Muscle layer of colon (tissue), 2 donors: ENCODE measurements around the gene MAN2B2.

Experiments used
- H3K27ac ChIP-seq: one replicate; pipeline ENCODE4 v1.7.0; 2013; ENCODE audit warnings: low read depth, mild to moderate bottlenecking, low read length, moderate library complexity
- H3K27me3 ChIP-seq, 2 donors: one replicate each; pipeline ENCODE4 v1.7.0; 2013; ENCODE audit warnings: low read length in 2 of 2, mild to moderate bottlenecking in 2 of 2; ENCODE audit not compliant: insufficient read depth in 2 of 2, control insufficient read depth in 1 of 2
- H3K36me3 ChIP-seq: one replicate; pipeline ENCODE4 v1.7.0; 2013; ENCODE audit warnings: mild to moderate bottlenecking, low read length; ENCODE audit not compliant: insufficient read depth
- H3K4me1 ChIP-seq: one replicate; pipeline ENCODE4 v1.7.0; 2013; ENCODE audit warnings: mild to moderate bottlenecking, low read length; ENCODE audit not compliant: insufficient read depth
- H3K4me3 ChIP-seq, 2 donors: one replicate each; pipeline ENCODE4 v1.7.0; 2013; ENCODE audit warnings: low read length in 2 of 2, low read depth in 1 of 2, mild to moderate bottlenecking in 1 of 2, moderate library complexity in 1 of 2
- H3K9ac ChIP-seq: one replicate; pipeline ENCODE4 v1.7.0; 2013; ENCODE audit warnings: low read length
- H3K9me3 ChIP-seq: one replicate; pipeline ENCODE4 v1.7.0; 2013; ENCODE audit warnings: mild to moderate bottlenecking, low read length
- donor health status: abdominal sarcoma.
- donor health status: Adenocarcinoma of cecum.

The MAN2B2 gene

DNA sequence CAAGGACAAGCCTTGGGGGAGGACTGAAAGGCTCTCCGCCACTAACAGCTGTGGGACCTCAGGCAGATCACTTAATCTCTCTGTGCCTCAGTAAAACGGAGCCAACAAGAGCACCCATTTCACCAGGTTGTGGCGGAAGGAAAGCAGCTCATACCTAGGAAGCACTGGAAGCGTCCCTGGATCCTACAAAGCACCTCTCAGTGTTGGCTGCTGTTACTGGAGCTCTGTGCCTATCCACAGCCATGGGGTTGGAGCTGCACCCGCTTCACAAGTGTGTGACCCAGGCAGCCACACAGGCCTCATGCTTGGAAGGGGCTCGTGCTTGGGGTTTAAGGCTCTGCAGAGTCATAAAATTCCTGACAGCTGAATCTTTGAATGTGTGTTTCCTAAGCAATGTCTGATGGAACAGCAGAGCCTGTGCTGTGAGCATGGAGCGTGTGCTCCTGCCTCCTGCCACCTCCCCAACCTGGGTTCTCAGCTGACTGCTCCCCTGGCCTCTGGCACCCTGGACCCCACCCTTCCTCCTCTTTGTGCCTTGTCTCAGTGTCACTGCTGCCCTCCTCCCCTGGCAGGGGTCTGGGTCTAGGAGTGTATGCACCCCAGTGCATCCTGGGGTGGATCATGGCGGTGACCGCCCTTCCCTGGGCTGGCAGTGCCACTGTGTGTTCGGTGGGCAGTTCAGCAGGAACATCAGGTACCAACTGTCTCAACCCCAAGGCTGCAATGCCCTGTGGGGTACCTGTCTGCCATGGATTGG lies 14.4 kb upstream of the MAN2B2 start:
- H3K36me3 ChIP-seq = no peaks in the 10 kb centered on the region
- peaks cover 28 to 39% of the 10 kb centered on the region in 2 donors for H3K27me3 ChIP-seq
- no peak overlapping the region for H3K4me3 ChIP-seq
- no peaks in the 10 kb centered on the region for H3K9me3 ChIP-seq
- H3K9ac ChIP-seq = no peak overlapping the region
- no peak overlapping the region for H3K27ac ChIP-seq
- peaks cover 5% of the 10 kb centered on the region for H3K4me1 ChIP-seq

DNA sequence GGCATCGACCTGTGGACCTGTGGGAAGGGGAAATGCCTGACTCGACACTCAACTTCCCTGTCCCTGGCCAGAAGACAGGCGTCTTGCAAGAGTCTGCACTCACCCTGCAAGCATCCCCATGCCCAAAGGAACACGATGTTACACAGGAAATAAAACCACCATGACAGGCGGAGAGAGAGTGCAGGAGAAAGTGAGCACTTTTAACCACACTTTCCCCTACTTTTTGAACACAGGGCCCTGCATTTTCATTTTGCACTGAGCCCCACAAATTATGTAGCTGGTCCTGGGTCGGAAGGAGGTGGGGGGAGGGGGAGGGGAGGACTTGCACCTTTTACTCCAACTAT lies 13.8 kb upstream of the MAN2B2 start:
- Histone ChIP-seq H3K9ac (no peak overlapping the region), H3K36me3 (no peaks in the 10 kb centered on the region), H3K4me3 (no peak overlapping the region), H3K27me3 (peaks cover 34 to 39% of the 10 kb centered on the region in 2 donors), H3K9me3 (no peaks in the 10 kb centered on the region), H3K4me1 (peaks cover 5% of the 10 kb centered on the region), H3K27ac (no peak overlapping the region)

DNA sequence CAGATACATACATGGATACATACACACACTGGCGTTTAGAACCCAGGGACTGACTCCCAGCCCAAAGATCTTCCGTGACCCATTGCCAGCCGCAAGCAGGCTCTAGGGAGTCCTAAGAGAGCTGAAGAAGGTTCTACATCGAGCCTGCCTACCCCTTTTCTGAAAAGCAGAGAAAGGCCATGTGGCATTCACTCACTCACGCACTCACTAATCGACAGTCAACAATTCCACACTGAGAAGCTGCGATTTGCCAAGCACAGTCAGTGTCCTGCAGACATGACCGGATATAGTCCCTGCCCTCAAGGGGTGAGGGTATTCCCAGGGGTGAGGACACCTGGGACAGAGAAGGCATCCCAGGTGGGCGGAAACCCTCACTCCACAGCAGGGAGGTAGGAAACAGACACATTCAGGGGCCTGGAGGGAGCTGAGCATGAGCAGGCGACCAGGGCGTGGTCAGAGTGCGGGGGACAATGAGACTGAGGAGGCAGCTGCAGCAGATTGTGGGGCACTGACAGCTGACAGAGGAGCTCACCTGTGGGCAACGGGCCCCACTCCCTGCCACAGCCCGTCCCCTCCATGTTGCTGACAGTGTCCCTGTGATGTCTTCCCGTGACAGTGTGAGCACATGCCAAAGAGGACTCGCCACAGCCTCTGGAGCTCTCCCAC lies 13.2 kb upstream of the MAN2B2 start:
- Histone ChIP-seq H3K27me3 (peaks cover 39% of the 10 kb centered on the region in 2 donors), H3K4me3 (no peak overlapping the region), H3K9me3 (no peaks in the 10 kb centered on the region), H3K27ac (no peak overlapping the region), H3K9ac (no peak overlapping the region), H3K36me3 (no peaks in the 10 kb centered on the region), H3K4me1 (peaks cover 5% of the 10 kb centered on the region)

DNA sequence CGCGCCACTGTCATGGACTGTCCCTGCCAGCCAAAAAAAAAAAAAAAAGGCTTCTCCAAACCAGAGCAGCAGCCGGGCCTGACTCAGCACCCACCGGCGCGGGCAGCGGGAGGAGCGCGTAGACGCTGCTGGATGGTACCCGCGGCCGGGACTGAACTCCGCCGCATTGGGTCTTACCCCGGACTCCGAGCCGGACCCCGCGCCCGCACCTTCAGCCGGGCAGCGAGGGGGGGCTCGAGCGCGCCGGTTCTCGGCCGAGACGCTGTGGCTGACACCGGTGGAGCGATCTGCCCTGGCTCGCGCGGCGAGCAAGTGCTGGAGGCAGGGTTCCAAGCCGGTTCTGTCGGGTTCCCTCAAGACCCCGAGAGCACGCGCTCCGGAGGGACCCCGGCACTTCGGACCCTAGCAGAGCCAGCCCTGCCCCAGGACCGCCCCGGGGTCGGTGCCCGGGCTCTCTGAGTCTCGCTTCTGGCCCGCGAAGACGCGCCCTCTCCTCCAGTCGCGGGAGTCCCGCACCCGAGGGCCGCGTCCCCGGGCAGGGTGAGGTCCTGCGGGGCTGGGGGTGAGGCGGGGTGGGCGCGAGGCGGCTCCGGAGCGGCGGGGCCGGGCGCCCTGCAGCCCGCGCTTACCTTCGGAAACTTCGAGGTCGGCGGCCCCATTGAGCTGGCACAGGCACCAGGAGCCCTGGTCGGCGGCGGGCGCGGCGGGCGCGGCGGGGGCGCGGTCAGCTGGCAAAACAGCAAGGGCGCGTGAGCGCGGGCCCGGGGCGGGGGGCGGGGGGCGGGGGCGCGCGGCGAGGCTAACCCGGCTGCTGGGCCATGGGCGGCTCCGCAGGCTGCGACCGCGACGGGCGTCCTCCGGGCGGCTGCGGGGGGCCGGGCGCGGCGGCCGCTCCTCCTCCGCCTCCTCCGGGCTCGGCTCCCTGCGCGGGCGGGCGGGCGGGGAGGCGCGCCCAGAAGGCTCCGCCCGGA lies 11.8 kb upstream of the MAN2B2 start:
- H3K27me3 ChIP-seq = peaks cover 39% of the 10 kb centered on the region in 2 donors
- peaks cover 5% of the 10 kb centered on the region for H3K4me1 ChIP-seq
- peak overlapping the region in 1 of 2 donors; percentile 20 for H3K4me3 ChIP-seq
- H3K36me3 ChIP-seq = no peaks in the 10 kb centered on the region
- no peak overlapping the region for H3K9ac ChIP-seq
- no peaks in the 10 kb centered on the region for H3K9me3 ChIP-seq
- no peak overlapping the region for H3K27ac ChIP-seq

DNA sequence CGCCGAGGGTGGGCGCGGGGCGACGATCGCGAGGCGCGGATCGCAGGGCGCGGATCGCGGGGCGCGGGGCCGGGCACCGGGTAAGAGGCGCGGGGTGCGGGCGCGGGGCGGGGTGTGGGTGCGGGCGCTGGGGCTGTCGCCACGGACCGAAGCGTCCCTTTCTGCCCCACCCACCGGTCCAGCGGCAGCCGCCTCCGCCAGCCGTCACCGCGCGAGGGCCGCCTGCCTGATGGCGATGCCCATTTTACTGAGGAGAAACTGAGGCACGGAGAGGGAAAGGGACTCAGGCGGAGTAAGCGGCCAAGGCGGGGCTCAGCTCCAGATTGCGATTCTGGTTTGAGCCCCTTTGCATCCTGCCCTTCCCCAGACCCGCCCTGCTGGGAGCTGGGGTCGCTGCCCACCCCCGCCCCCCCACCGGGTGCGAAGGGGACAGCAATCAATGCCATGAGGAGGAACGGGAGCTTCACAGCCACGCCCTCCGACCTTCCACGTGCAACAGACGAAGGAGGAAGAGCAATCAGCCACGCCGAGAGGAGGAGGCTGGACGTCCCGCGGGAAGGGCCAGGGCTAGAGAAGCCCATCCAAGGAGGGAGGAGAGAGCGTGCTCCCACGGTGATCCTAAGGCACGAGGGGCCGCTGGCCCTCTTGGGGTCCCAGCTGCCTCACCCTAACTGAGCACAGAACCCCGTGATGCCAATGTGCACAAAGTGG lies 10.9 kb upstream of the MAN2B2 start:
- H3K9ac ChIP-seq = no peak overlapping the region
- H3K4me1 ChIP-seq = peaks cover 5% of the 10 kb centered on the region
- H3K36me3 ChIP-seq = no peaks in the 10 kb centered on the region
- no peak overlapping the region for H3K27ac ChIP-seq
- peaks cover 39% of the 10 kb centered on the region in 2 donors for H3K27me3 ChIP-seq
- no peaks in the 10 kb centered on the region for H3K9me3 ChIP-seq
- peak overlapping the region; percentile 27 to 45 for H3K4me3 ChIP-seq

DNA sequence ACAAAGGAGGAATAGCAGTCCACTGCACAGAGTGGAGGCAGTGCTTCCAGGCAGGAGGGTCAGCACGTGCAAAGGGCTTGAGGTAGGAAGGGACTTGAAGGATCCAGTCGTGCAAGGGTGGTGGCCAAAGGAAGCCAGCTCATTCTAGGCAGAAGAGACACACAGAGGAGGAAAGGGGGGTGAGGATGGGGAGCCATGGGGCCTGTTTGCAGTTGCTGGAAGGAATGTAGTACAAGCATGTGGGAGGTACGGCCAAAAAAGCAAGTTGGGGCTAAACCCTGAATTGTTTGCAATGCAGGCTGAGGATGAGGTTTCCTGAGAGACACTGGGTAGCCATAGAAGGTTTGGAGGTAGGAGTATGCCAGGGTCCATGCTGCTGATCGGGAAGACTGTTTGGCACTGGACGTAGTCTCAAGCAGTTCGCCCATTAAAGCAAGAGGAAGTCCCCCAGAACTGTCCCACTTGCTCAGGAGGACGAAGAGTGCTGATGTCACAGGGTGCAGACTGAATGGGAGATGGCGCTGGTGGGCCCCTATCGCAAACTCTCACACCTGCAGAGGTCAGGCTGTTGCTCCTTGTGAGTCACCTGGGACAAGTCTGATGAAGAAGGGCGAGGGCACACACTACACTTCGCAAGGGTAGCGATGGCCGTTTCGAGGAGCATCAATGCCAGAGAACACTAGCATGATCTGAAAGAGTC lies 9.1 kb upstream of the MAN2B2 start:
- H3K4me1 ChIP-seq = peaks cover 5% of the 10 kb centered on the region
- H3K9ac ChIP-seq = no peak overlapping the region
- H3K9me3 ChIP-seq = no peaks in the 10 kb centered on the region
- no peaks in the 10 kb centered on the region for H3K36me3 ChIP-seq
- H3K27ac ChIP-seq = no peak overlapping the region
- peaks cover 32 to 39% of the 10 kb centered on the region in 2 donors for H3K27me3 ChIP-seq
- no peak overlapping the region for H3K4me3 ChIP-seq

DNA sequence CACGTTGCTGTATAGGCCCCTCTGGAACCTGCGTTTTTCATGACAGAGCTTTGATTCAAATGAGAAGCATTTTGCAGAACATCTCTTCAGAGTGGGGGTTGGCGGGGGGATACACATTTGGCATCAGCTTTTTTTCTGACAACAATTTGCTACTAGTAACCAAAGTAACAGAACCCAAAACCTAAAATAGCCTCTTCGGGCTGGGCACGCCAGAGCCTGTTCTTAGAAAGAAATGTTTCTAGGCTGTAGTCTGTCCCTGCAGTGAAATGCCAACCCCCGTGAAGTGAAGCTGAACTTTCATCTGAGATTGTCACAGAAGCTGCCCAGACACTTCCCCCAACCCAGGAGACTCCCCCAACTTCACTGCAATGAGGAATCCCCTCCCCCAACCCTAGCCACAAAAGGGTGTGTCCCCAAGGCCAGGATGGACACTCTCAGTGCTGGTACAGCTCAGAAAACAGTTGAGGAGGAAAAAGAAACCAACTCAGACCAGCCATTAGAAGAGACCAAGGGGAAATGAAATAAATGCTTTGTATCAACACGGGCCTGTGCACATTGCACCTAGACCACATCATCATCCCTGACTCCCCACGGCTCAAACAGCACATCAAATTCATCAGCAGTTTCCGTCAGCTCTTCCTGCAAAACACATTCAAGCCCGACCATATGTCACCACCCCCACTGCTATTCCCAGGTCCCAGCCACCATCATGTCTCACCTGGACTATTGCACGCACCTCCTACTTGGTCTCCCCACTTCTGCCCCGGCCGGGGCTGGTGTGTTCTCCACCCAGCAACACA lies 8.4 kb upstream of the MAN2B2 start:
- H3K9me3 ChIP-seq = no peaks in the 10 kb centered on the region
- no peak overlapping the region for H3K27ac ChIP-seq
- no peak overlapping the region for H3K4me3 ChIP-seq
- H3K36me3 ChIP-seq = no peaks in the 10 kb centered on the region
- peaks cover 5% of the 10 kb centered on the region for H3K4me1 ChIP-seq
- no peak overlapping the region for H3K9ac ChIP-seq
- H3K27me3 ChIP-seq = peaks cover 32 to 36% of the 10 kb centered on the region in 2 donors

DNA sequence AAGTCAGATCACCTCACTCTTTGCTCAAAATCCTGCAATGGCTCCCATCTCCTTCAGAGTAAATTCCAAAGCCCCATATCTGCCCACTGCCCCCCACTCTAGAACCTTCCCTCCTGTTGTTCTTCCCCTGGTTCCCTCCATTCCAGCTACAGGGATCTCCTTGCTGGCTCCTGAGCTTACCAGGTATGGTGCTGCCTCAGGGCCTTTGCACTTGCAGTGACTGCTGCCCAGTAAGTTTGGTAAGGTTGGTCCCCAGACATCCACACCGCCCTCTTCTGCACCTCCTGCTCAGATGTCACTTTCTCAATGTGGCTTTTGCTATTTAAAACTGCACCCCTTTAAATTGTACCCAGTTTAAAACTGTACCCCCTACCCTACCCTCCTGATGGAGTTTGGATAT lies 7.8 kb upstream of the MAN2B2 start:
- H3K36me3 ChIP-seq = no peaks in the 10 kb centered on the region
- H3K4me3 ChIP-seq = no peak overlapping the region
- H3K27ac ChIP-seq = no peak overlapping the region
- H3K27me3 ChIP-seq = peaks cover 27 to 30% of the 10 kb centered on the region in 2 donors
- no peaks in the 10 kb centered on the region for H3K9me3 ChIP-seq
- H3K9ac ChIP-seq = no peak overlapping the region
- peaks cover 5% of the 10 kb centered on the region for H3K4me1 ChIP-seq

DNA sequence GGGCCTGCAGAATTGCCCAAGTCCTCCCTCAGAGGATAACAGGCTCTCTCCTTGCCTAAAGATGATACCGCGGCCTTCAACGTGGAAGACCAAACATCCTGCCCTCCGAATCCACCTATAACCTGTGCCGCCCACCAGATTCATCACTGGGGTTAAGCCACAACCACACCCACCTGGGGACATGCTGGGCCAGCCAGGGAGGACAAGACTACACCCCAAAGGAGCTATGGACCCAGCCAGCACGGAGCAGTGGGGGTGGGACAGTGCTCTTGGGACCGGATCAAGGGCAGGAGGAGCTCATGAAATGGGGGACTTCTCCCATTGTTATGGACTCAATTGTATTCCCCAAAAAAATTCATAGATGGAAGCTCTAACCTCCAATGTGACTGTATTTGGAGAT lies 6.8 kb upstream of the MAN2B2 start:
- H3K36me3 ChIP-seq = no peaks in the 10 kb centered on the region
- peaks cover 5% of the 10 kb centered on the region for H3K4me1 ChIP-seq
- H3K9ac ChIP-seq = no peak overlapping the region
- no peak overlapping the region for H3K4me3 ChIP-seq
- H3K27me3 ChIP-seq = peaks cover 18 to 24% of the 10 kb centered on the region in 2 donors
- no peaks in the 10 kb centered on the region for H3K9me3 ChIP-seq
- no peak overlapping the region for H3K27ac ChIP-seq
